OCI-M2 (cell line): Measurements from ENCODE around the gene PRXL2C.

ENCODE experiments used
- DNase-seq: peaks from one replicate; lab custom pipeline; 2025; ENCODE audit not compliant: unreplicated experiment; lab: John Stamatoyannopoulos, UW

The PRXL2C gene

DNA sequence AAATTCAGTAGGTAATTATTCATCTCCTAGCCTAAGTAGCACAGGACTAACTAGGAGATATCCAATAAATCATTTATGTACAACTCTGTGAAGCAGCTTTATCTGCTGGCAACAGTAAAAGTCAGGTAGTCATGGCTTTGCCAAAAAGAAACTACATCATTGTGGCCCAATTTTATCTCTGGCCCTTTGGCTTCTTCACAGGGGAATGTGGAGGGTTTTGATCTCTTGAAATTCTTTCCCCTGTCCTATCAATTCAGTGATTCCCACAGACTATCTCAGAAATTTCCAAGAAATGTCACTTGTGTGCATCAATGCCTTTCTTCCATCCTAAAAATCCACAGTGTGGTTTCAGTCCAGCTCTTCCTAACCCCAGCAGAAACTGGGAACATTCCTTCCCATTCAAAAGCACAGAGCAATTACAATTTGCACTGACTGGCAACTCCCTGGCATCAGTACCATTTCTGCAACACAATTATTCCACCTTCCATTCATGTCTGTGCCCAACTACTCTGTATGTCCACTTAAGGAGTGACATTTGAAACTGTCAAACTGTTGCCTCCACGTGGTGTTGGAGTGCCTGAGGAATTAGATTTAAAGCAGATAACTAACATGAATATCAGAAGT, 42.0 kb downstream of the PRXL2C start:
- DNase-seq: no peak

DNA sequence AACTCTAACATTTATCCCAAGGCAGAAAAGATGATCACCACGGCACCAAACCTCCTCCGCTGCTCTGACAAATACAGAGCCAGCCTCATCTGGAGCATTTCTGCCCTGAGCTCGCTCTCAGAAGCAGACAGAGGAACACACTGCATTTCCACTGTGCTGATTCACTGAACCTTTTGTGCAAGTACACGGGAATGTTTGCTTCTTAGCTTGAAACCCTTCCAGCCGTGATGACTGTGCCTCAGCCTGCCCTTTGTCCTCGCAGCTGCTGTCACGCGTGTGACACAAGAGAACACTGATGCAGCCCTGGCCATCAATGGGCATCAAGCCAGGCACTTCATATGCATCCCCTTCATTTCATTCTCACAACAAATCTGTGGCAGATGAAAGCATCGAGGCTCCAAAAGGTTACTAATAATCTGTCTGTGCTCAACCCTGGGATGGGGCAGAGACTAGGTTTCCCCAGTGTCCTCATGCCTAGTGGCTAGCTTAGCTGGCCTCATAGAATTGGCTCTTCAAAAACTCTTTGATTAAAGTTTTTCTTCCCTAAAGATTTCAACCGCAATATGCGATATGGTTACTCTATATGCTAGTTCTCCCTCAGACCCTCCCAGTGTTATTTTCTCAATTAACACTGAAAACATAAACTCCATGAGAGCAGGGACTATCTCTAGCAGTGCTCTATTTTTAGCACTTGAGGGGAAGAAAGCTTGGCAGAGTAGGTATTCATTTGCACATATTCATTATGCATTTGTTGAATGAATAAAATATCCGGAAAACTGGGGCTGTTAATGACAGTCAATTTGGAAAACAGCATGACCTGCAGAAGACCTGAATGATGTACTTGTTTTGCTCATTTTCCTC, 42.8 kb downstream of the PRXL2C start:
- no peak for DNase-seq

- DNase-seq: no peak
Observed at GRCh38 chr9:96611302-96611701, 43.8 kb downstream of the PRXL2C start.

DNA sequence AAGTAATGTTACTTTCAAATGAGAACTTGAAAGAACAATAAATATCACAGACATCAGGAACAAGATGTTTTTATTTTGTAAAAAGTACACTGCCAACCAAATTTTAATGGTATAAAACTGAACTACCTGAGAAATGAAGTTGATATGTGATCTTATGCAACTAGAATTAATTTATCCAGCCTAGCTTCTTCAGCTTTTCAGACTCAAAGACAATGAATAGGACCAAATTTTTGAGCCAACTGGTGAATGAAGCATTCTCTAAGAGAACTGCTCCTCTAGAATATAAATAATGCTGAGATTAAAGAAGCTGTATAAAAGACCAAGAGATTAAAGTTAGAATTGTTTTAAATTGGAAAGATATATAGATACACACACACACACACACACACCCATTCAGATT, 45.4 kb downstream of the PRXL2C start:
- DNase-seq: no peak

GRCh38 chr9:96607971-96608370, 47.1 kb downstream of the PRXL2C start:
- no peak for DNase-seq

GRCh38 chr9:96605328-96605727, 49.8 kb downstream of the PRXL2C start:
- no peak for DNase-seq

DNA sequence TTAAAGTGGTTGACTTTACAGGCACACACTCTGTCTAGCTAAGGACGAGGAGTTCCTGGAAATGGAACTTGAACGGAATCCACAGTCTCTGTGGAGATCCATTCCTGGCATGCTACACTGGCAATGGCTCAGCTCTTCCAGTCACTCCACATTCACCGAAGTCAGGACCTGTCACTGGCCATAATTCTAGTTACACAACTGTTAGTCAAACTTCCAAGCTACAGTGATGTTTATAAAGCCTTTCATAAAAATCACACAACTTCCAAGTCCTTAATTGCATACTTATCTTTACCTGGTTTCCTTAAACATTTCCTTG, 51.2 kb downstream of the PRXL2C start:
- DNase-seq: no peak

GRCh38 chr9:96603305-96604003, 51.7 kb downstream of the PRXL2C start:
- no peak for DNase-seq

DNA sequence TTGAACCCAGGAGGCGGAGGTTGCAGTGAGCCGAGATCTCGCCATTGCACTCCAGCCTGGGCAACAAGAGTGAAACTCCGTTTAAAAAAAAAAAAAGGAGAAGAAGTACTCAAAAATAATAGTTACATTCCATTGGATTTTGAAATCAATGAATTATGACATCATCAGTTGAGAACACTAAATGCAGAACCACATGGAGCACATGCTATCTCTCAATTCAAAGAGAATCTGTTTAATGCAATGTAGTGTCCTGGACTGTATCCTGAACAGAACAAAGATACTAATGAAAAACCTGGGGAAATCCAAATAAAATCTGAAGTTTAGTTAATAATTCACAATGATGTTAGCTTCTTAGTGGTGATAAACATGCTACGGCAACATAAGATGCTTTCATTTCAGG, 55.8 kb downstream of the PRXL2C start:
- no peak for DNase-seq

- DNase-seq: no peak
Observed at GRCh38 chr9:96596601-96597111, 58.5 kb downstream of the PRXL2C start.
